Measurements from ENCODE around the gene TTN.

Gene TTN

GRCh38 chr2:178508646-178509045 lies 298.6 kb downstream of the TTN start:
- no peaks in the 10 kb centered on the region for H3K27me3 ChIP-seq (replicated peaks)
- in situ Hi-C loops (cut with HindIII; ENCODE audit: low pct_ligation_motif_present, low sequenced_read_pairs), result no loop called here
- no peak overlapping the region for H3K4me3 ChIP-seq (ENCODE audit: low read depth, low read length)
- no peak for TF ChIP-seq CTCF (IDR thresholded peaks at IDR 0.05; ENCODE audit: low read depth, low read length, missing control alignments)
- no peak overlapping the region for H3K27ac ChIP-seq
- DNase-seq, result no peak
- H3K36me3 ChIP-seq (replicated peaks), result peaks cover 1% of the 10 kb centered on the region

- in situ Hi-C loops (cut with HindIII; ENCODE audit: low pct_ligation_motif_present, low sequenced_read_pairs), result no loop called here
- no peak for TF ChIP-seq CTCF (IDR thresholded peaks at IDR 0.05; ENCODE audit: low read depth, low read length, missing control alignments)
These were observed 300.3 kb downstream of the TTN start for GRCh38 chr2:178506949-178507348.

GRCh38 chr2:178506524-178506923 lies 300.7 kb downstream of the TTN start:
- Histone ChIP-seq H3K27me3 (replicated peaks) (no peaks in the 10 kb centered on the region), H3K4me3 (ENCODE audit: low read depth, low read length) (no peak overlapping the region), H3K36me3 (replicated peaks) (peaks cover 14% of the 10 kb centered on the region), H3K27ac (no peak overlapping the region)
- DNase-seq, result no peak
- TF ChIP-seq CTCF (IDR thresholded peaks at IDR 0.05; ENCODE audit: low read depth, low read length, missing control alignments), result no peak
- in situ Hi-C loops (cut with HindIII; ENCODE audit: low pct_ligation_motif_present, low sequenced_read_pairs), result no loop called here

More at GRCh38 chr2:178506949-178507348, 300.3 kb downstream of the TTN start:
- Histone ChIP-seq H3K27ac (no peak overlapping the region), H3K4me3 (ENCODE audit: low read depth, low read length) (no peak overlapping the region), H3K36me3 (replicated peaks) (peaks cover 11% of the 10 kb centered on the region), H3K27me3 (replicated peaks) (no peaks in the 10 kb centered on the region)
- no peak for DNase-seq

GRCh38 chr2:178506101-178506500 lies 301.1 kb downstream of the TTN start:
- TF ChIP-seq CTCF (IDR thresholded peaks at IDR 0.05; ENCODE audit: low read depth, low read length, missing control alignments), result no peak
- no peak overlapping the region for H3K27ac ChIP-seq
- no peak for DNase-seq
- no peak overlapping the region for H3K4me3 ChIP-seq (ENCODE audit: low read depth, low read length)
- peaks cover 17% of the 10 kb centered on the region for H3K36me3 ChIP-seq (replicated peaks)
- no peaks in the 10 kb centered on the region for H3K27me3 ChIP-seq (replicated peaks)
- in situ Hi-C loops (cut with HindIII; ENCODE audit: low pct_ligation_motif_present, low sequenced_read_pairs), result no loop called here

- H3K27ac ChIP-seq, result no peak overlapping the region
- no peak for TF ChIP-seq CTCF (IDR thresholded peaks at IDR 0.05; ENCODE audit: low read depth, low read length, missing control alignments)
- DNase-seq, result no peak
- in situ Hi-C loops (cut with HindIII; ENCODE audit: low pct_ligation_motif_present, low sequenced_read_pairs), result no loop called here
- H3K36me3 ChIP-seq (replicated peaks), result peaks cover 34% of the 10 kb centered on the region
- no peaks in the 10 kb centered on the region for H3K27me3 ChIP-seq (replicated peaks)
- H3K4me3 ChIP-seq (ENCODE audit: low read depth, low read length), result no peak overlapping the region
These were observed 304.5 kb downstream of the TTN start for GRCh38 chr2:178502751-178503150.

GRCh38 chr2:178499640-178500039 lies 307.6 kb downstream of the TTN start:
- H3K4me3 ChIP-seq (ENCODE audit: low read depth, low read length), result no peak overlapping the region
- TF ChIP-seq CTCF (IDR thresholded peaks at IDR 0.05; ENCODE audit: low read depth, low read length, missing control alignments), result no peak
- in situ Hi-C loops (cut with HindIII; ENCODE audit: low pct_ligation_motif_present, low sequenced_read_pairs), result no loop called here
- no peak overlapping the region for H3K27ac ChIP-seq
- DNase-seq, result no peak
- peaks cover 45% of the 10 kb centered on the region for H3K36me3 ChIP-seq (replicated peaks)
- H3K27me3 ChIP-seq (replicated peaks), result no peaks in the 10 kb centered on the region
